ENCODE measurements around the gene FNIP2.
A peak's percentile ranks its signal among the peaks of the same experiment; 100 is the strongest.

The FNIP2 gene

GRCh38 chr4:158768555-158769174 is at the start of gene FNIP2:
FNIP2 (plus strand) TSS chr4:158769026; CDS start chr4:158769213, 187 bp downstream.
- TF ChIP-seq CTCF (IDR thresholded peaks at IDR 0.05; ENCODE audit: insufficient read depth, low read depth, low read length, missing control alignments), result no peak
- peak within 1 kb of the TSS; percentile 92 for H3K4me3 ChIP-seq (ENCODE audit: low read depth, low read length)
- peak; percentile 67 for DNase-seq (ENCODE audit: low read depth)

GRCh38 chr4:158721680-158722079 is 47.1 kb upstream of the FNIP2 start:
- H3K4me3 ChIP-seq (ENCODE audit: low read depth, low read length), result peak overlapping the region; percentile 90
- no peak for DNase-seq (ENCODE audit: low read depth)
- TF ChIP-seq CTCF (IDR thresholded peaks at IDR 0.05; ENCODE audit: insufficient read depth, low read depth, low read length, missing control alignments), result no peak

- TF ChIP-seq CTCF (IDR thresholded peaks at IDR 0.05; ENCODE audit: insufficient read depth, low read depth, low read length, missing control alignments), result no peak
- H3K4me3 ChIP-seq (ENCODE audit: low read depth, low read length), result peak overlapping the region; percentile 90
- peak; percentile 33 for DNase-seq (ENCODE audit: low read depth)
Measured at GRCh38 chr4:158722291-158722916, 46.4 kb upstream of the FNIP2 start.

- H3K4me3 ChIP-seq (ENCODE audit: low read depth, low read length), result peak within 1 kb of the TSS; percentile 90
- DNase-seq (ENCODE audit: low read depth), result peak; percentile 92
- TF ChIP-seq CTCF (IDR thresholded peaks at IDR 0.05; ENCODE audit: insufficient read depth, low read depth, low read length, missing control alignments), result no peak
Measured at GRCh38 chr4:158722917-158723793, 45.7 kb upstream of the FNIP2 start, which contains the start of gene PPID. PPID (minus strand) TSS chr4:158723396; CDS start chr4:158723288, 108 bp downstream.

- no peak overlapping the region for H3K4me3 ChIP-seq (ENCODE audit: low read depth, low read length)
- no peak for TF ChIP-seq CTCF (IDR thresholded peaks at IDR 0.05; ENCODE audit: insufficient read depth, low read depth, low read length, missing control alignments)
- DNase-seq (ENCODE audit: low read depth), result no peak
Measured at GRCh38 chr4:158724637-158725036, 44.2 kb upstream of the FNIP2 start.

GRCh38 chr4:158726633-158727032 is 42.2 kb upstream of the FNIP2 start:
- TF ChIP-seq CTCF (IDR thresholded peaks at IDR 0.05; ENCODE audit: insufficient read depth, low read depth, low read length, missing control alignments), result no peak
- DNase-seq (ENCODE audit: low read depth), result no peak
- no peak overlapping the region for H3K4me3 ChIP-seq (ENCODE audit: low read depth, low read length)
